OCI-LY7 (cell line): ENCODE measurements around the gene MYL5. TPM values are rescaled to one million over a fixed set of nuclear protein-coding genes. Genes with fewer than 3 reads are reported as not detected.

Source experiments
- BruUV-seq: library from RNA; stranded (reverse); fragments of 400-500 nt; replicated peaks from 2 replicates; lab custom pipeline; 2021; lab: Mats Ljungman, UMichigan
- CTCF ChIA-PET: fragments of 300-600 bp; sonication (Branson Sonifier 250); formaldehyde crosslinking; loops from one replicate; lab custom pipeline; 2022; ENCODE audit warnings: antibody characterized with exemption; ENCODE audit not compliant: unreplicated experiment; lab: Charles Lee
- POLR2A ChIA-PET: fragments of 300-600 bp; sonication (Branson Sonifier 250); formaldehyde crosslinking; loops from one replicate; lab custom pipeline; 2022; ENCODE audit warnings: antibody characterized with exemption; lab: Charles Lee
- DNase-seq: peaks from one replicate; pipeline ENCODE4 v3.0.0-alpha.2; 2015; ENCODE audit warnings: low spot score
- H2AFZ ChIP-seq: fragments of 200-600 bp; sonication (generic), shearing (Covaris generic); 2 replicates; pipeline ENCODE4 v1.6.1; 2014; ENCODE audit warnings: mild to moderate bottlenecking, antibody characterized with exemption, low read length, moderate library complexity
- H3K27ac ChIP-seq: fragments of 200-600 bp; sonication (generic); 2 replicates; pipeline ENCODE4 v1.5.1; 2014; ENCODE audit warnings: mixed run types, low read depth, mild to moderate bottlenecking, moderate library complexity, low read length, inconsistent platforms; ENCODE audit not compliant: poor library complexity, severe bottlenecking
- H3K36me3 ChIP-seq: fragments of 200-600 bp; sonication (generic); 2 replicates; pipeline ENCODE4 v1.6.1; 2014; ENCODE audit warnings: mild to moderate bottlenecking, antibody characterized with exemption, low read length, moderate library complexity, mixed read lengths; ENCODE audit not compliant: insufficient read depth
- H3K4me1 ChIP-seq: fragments of 200-600 bp; sonication (generic); 2 replicates; pipeline ENCODE4 v1.5.1; 2014; ENCODE audit warnings: mild to moderate bottlenecking, low read length; ENCODE audit not compliant: insufficient read depth, poor library complexity, severe bottlenecking
- H3K4me2 ChIP-seq: fragments of 200-600 bp; sonication (generic); 2 replicates; pipeline ENCODE4 v1.6.1; 2014; ENCODE audit warnings: mild to moderate bottlenecking, low read length
- H3K4me3 ChIP-seq: fragments of 200-600 bp; sonication (generic); 2 replicates; pipeline ENCODE4 v1.5.1; 2014; ENCODE audit warnings: mild to moderate bottlenecking, low read depth, low read length; ENCODE audit not compliant: poor library complexity, severe bottlenecking
- H3K79me2 ChIP-seq: fragments of 200-600 bp; sonication (generic); 2 replicates; pipeline ENCODE4 v1.6.1; 2016; ENCODE audit warnings: low read depth, mild to moderate bottlenecking, low read length, moderate library complexity, mixed read lengths; ENCODE audit not compliant: insufficient read depth
- H3K9me2 ChIP-seq: fragments of 200-600 bp; sonication (generic); 2 replicates; pipeline ENCODE4 v1.6.1; 2016; ENCODE audit warnings: mild to moderate bottlenecking, low read length, mixed read lengths; ENCODE audit not compliant: insufficient read depth
- H3K9me3 ChIP-seq: fragments of 200-600 bp; sonication (generic); 2 replicates; pipeline ENCODE4 v1.6.1; 2014; ENCODE audit warnings: mild to moderate bottlenecking, mixed run types, low read length, mixed read lengths
- H4K20me1 ChIP-seq: fragments of 200-600 bp; sonication (generic); 2 replicates; pipeline ENCODE4 v1.6.1; 2014; ENCODE audit warnings: mild to moderate bottlenecking, antibody characterized with exemption, low read length, moderate library complexity, mixed read lengths; ENCODE audit not compliant: insufficient read depth
- CTCF ChIP-seq: fragments of 200-600 bp; sonication (generic); conservative IDR thresholded peaks from 2 replicates; pipeline ENCODE4 v1.5.1; 2014; ENCODE audit warnings: mild to moderate bottlenecking, antibody characterized with exemption, low read length, moderate library complexity, mixed read lengths
- EZH2phosphoT487 ChIP-seq: fragments of 200-600 bp; sonication (generic); IDR thresholded peaks from 2 replicates; pipeline ENCODE4 v1.6.1; 2018; ENCODE audit warnings: low read depth, borderline replicate concordance, mild to moderate bottlenecking, mixed run types, antibody characterized with exemption, low read length, moderate library complexity, mixed read lengths
- intact Hi-C: fragments of 100-400 bp; cut with micrococcal nuclease; formaldehyde crosslinking; loops from one replicate; pipeline ENCODE4 v1.10.0; 2022; ENCODE audit not compliant: unreplicated experiment
- total RNA-seq, 2 experiments: library from RNA; depleted of rRNA in 1 of 2; stranded (reverse); fragments of >200 nt in 1 of 2; shearing (Covaris generic) in 1 of 2; gene quantifications; 2 replicates each; pipeline ENCODE4 v1.2.3, GENCODE V29; 2014 to 2022

Gene MYL5
- total RNA-seq, 2 experiments from 2014 or later, result 24.4 to 62.2 TPM

DNA sequence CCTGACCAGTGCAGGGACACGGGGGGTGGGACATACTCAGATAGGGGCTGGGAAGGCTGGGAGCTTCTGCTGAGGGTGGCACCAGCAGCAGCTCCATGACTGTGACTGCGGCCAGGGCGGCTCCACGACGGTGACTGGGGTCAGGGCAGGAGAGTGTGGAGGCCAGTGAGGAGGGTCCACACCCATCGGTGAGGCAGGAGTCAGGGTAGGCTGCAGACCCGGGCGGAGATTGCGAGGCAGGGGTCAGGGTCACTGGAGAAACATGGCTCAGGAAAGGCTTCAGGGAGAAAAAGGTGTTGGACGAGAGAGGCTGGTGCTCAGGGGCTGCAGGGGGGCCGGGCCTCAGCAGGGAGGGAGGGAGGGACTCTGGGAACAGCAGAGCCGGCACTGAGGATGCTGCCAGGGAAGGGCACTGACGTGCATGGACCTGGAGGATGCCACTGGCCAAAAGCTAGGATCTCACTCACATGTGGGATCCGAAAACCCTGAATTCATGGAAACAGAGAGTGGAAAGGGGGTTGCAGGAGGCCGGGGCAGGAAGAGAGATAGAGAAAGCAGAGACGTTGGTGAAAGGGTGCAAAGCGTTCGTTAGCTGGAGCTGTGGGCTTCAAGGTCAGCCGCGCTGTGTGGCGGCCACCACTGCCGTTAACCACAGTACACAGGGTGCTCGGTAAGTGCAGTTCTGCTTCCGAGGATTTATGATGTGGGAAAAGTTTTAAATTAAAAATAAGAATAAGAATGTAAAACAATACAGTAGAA, 22.3 kb upstream of the MYL5 start:
- no peak overlapping the region for H3K4me3 ChIP-seq
- H3K9me2 ChIP-seq, result no peaks in the 10 kb centered on the region
- no peak overlapping the region for H2AFZ ChIP-seq
- BruUV-seq, result no TSS peak
- no peaks in the 10 kb centered on the region for H3K36me3 ChIP-seq
- no peak for TF ChIP-seq EZH2phosphoT487
- TF ChIP-seq CTCF, result no peak
- ChIA-PET CTCF (no interaction called here), POLR2A (no interaction called here)
- H3K9me3 ChIP-seq, result no peaks in the 10 kb centered on the region
- H3K4me2 ChIP-seq, result no peak overlapping the region
- no peak for DNase-seq
- no peaks in the 10 kb centered on the region for H3K4me1 ChIP-seq
- intact Hi-C loops, result no loop called here
- no peak overlapping the region for H3K27ac ChIP-seq
- no peaks in the 10 kb centered on the region for H4K20me1 ChIP-seq
- H3K79me2 ChIP-seq, result no peaks in the 10 kb centered on the region

- ChIA-PET POLR2A (no interaction called here), CTCF (no interaction called here)
- no peak for DNase-seq
These were observed 21.1 kb upstream of the MYL5 start for GRCh38 chr4:653080-653821.

More at GRCh38 chr4:653080-653821, 21.1 kb upstream of the MYL5 start:
- no peak overlapping the region for H3K4me2 ChIP-seq
- intact Hi-C loops, result no loop called here
- TF ChIP-seq CTCF (no peak), EZH2phosphoT487 (no peak)
- no peaks in the 10 kb centered on the region for H3K79me2 ChIP-seq
- no peaks in the 10 kb centered on the region for H3K36me3 ChIP-seq
- H3K4me1 ChIP-seq, result no peaks in the 10 kb centered on the region
- no peaks in the 10 kb centered on the region for H3K9me3 ChIP-seq
- H3K27ac ChIP-seq, result no peak overlapping the region
- no peak overlapping the region for H3K4me3 ChIP-seq
- no TSS peak for BruUV-seq
- no peak overlapping the region for H2AFZ ChIP-seq
- no peaks in the 10 kb centered on the region for H3K9me2 ChIP-seq
- H4K20me1 ChIP-seq, result no peaks in the 10 kb centered on the region
